ENCODE data around the gene ACBD4.

Gene ACBD4

DNA sequence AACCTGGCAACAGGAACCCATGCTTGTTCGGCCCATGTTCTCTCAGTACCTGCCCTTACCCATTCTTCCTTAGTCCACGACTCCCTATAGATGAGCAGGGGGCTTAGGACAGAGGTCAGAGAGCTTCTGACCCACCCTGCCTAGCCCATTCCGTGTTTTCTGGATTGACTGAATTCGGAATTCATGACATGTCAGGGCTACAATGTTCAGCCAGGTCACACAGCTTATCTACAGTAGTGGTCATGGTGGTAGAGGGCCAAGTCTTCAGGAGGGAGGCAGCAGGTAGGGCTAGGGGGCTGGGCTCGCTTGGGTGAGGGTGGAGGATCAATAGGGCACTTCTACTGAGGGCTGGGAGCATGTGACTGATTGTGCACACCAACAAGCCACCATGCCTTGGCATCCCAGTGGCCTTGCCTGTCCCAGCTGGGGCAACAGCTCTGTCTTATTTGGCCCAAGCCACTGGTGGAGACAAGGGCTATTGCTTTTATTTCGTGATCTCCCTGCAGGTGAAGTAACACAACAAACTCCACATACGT lies 29.3 kb downstream of the ACBD4 start:
- no peak overlapping the region for H3K4me3 ChIP-seq (ENCODE audit: low read depth, low read length)
- no peak for DNase-seq (ENCODE audit: low read depth)
- TF ChIP-seq, protein P1, sequence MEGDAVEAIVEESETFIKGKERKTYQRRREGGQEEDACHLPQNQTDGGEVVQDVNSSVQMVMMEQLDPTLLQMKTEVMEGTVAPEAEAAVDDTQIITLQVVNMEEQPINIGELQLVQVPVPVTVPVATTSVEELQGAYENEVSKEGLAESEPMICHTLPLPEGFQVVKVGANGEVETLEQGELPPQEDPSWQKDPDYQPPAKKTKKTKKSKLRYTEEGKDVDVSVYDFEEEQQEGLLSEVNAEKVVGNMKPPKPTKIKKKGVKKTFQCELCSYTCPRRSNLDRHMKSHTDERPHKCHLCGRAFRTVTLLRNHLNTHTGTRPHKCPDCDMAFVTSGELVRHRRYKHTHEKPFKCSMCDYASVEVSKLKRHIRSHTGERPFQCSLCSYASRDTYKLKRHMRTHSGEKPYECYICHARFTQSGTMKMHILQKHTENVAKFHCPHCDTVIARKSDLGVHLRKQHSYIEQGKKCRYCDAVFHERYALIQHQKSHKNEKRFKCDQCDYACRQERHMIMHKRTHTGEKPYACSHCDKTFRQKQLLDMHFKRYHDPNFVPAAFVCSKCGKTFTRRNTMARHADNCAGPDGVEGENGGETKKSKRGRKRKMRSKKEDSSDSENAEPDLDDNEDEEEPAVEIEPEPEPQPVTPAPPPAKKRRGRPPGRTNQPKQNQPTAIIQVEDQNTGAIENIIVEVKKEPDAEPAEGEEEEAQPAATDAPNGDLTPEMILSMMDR (IDR thresholded peaks at IDR 0.05; ENCODE audit: control insufficient read depth, extremely low read depth, insufficient read depth): no peak

DNA sequence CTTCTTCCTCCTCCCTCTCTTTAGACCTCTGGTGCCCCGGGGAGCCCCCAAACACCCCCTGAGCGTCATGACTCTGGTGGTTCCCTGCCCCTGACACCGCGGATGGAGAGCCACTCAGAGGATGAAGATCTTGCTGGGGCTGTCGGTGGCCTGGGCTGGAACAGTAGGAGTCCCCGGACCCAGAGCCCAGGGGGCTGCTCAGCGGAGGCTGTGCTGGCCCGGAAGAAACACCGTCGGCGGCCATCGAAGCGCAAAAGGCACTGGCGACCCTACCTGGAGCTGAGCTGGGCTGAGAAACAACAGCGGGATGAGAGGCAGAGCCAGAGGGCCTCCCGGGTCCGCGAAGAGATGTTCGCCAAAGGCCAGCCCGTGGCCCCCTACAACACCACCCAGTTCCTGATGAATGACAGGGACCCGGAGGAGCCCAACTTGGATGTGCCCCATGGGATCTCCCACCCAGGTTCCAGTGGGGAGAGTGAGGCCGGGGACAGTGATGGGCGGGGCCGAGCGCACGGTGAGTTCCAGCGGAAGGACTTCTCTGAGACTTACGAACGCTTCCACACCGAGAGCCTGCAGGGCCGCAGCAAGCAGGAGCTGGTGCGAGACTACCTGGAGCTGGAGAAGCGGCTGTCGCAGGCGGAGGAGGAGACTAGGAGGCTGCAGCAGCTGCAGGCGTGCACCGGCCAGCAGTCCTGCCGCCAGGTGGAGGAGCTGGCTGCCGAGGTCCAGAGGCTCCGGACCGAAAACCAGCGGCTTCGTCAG lies 33.7 kb downstream of the ACBD4 start:
- TF ChIP-seq, protein P1 (IDR thresholded peaks at IDR 0.05; ENCODE audit: control insufficient read depth, extremely low read depth, insufficient read depth): no peak
- no peak overlapping the region for H3K4me3 ChIP-seq (ENCODE audit: low read depth, low read length)
- no peak for DNase-seq (ENCODE audit: low read depth)

DNA sequence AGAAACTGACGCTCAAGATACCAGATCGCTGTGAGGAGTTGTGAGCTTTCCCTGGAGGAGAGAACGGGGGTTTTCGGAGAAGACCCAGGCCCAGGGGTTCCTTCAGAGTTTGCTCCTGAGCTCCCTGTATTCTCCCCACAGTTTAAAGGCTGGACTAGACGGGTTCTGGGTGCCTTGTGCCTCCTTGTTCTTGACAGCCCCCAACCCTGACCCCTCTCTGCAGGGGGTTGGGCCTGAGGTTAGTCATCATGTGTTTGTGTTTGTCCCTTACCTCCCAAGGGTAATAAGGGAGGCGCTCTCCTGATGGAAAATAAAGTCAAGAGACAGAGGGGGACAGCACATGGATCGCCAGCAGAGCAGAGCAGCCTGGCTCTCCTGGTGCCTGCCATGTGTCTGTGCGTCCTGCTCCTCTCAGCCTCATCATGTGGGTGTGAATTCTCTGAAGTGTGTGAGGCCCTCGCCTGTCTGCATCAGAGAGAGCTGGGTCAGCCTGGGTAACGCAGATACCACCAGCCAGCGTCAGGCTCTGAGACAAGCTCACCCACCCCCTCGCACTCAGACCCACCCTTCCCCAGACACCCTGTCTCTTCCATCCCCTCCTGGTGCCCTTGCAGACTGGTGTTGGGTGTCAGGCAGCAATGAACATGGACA lies 34.9 kb downstream of the ACBD4 start:
- no peak for DNase-seq (ENCODE audit: low read depth)
- TF ChIP-seq, protein P1 (IDR thresholded peaks at IDR 0.05; ENCODE audit: control insufficient read depth, extremely low read depth, insufficient read depth): no peak
- no peak overlapping the region for H3K4me3 ChIP-seq (ENCODE audit: low read depth, low read length)

DNA sequence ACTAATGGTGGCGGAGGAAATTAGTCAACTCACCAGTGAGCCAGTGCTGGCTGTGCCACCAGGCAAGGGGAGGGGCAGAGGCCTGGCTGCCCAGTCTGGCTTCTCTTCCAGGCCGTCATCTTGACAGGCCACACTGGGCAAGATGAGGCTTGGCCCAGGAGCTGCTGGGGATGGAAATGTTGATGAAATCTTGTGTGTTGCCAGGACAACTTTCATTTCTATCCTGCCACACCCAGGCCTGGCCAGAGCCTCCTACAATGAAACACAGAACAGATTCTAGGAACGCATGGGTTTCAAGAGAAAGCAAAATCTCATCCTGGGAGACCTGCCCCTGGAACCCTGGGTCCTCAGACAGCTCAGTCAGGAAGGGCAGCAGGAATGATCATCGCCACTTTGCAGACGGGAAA lies 35.4 kb downstream of the ACBD4 start:
- TF ChIP-seq, protein P1 (IDR thresholded peaks at IDR 0.05; ENCODE audit: control insufficient read depth, extremely low read depth, insufficient read depth): no peak
- DNase-seq (ENCODE audit: low read depth): no peak
- no peak overlapping the region for H3K4me3 ChIP-seq (ENCODE audit: low read depth, low read length)

DNA sequence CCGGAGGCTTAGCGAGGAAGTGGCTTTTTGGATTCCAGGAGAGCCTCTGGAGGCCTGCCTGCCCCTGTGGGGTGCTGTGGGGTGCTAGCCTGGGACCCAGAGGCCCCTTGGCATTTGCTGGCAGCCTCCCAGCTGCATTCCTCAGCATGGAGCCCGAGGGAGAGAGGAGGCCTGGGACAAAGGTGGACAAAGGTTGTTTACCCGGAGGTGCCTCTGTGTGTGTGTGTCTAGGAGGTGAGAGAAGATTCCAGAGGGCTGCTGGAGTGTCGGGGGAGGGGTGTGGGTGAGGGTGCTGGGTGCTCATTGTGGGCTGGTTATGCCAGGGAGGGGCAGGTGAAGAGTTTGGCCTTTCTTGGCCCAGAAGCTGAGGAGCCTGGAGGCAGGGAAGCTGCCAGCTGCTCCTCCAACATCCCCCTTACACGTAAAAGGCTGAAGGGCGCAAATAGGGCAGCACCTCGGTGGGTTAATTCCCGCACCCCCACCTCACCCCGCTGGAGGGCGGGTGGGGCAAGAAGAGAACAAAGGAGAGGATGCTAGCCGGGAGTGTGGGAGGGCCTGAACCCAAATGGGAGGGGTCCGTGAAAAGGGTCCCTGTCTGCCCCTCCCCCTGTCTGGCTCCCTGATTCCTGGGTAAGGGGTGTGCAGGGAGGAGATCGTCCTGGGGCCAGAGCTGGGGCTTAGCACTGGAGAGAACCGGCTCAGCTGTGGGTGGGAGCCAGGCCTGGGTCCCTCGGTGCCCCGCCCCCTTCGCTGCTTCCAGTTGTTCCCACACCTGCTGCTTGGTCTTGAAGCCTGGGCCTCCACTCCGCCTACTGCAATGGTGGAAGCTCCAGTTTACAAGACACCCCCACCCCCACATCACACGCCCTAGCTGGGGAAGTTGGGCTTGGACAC lies 36.1 kb downstream of the ACBD4 start:
- DNase-seq (ENCODE audit: low read depth): no peak
- no peak overlapping the region for H3K4me3 ChIP-seq (ENCODE audit: low read depth, low read length)
- TF ChIP-seq, protein P1 (IDR thresholded peaks at IDR 0.05; ENCODE audit: control insufficient read depth, extremely low read depth, insufficient read depth): no peak

DNA sequence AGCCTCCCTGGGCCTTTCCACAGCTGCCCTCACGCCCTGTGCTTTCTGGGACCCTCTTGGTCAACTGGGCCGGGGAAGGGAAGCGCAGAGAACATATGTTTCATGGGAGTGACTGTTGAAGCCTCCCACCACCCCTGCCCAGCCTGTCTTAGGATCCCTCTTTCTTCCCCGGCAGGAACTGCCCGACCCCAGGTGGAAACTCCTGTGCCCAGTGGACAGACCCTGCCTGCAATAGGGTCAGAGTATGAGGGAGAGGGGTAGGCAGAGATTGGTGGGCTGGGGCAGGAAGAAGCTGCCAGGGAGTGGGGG lies 36.7 kb downstream of the ACBD4 start:
- no peak overlapping the region for H3K4me3 ChIP-seq (ENCODE audit: low read depth, low read length)
- DNase-seq (ENCODE audit: low read depth): no peak
- TF ChIP-seq, protein P1 (IDR thresholded peaks at IDR 0.05; ENCODE audit: control insufficient read depth, extremely low read depth, insufficient read depth): no peak
